SK-N-MC (cell line): Measurements from ENCODE around the gene SHC4.

Source experiments
- EZH2 ChIP-seq: fragments of 200-600 bp; sonication (generic); IDR thresholded peaks from one replicate; pipeline ENCODE4 v1.6.1; 2017; ENCODE audit warnings: antibody characterized with exemption
- FOXP2 ChIP-seq: optimal IDR thresholded peaks from 2 replicates; pipeline ENCODE3; 2011; ENCODE audit warnings: mild to moderate bottlenecking, moderate library complexity; ENCODE audit not compliant: insufficient read depth; ENCODE audit errors: extremely low read length, control extremely low read depth
- POLR2AphosphoS5 ChIP-seq: IDR thresholded peaks from 2 replicates; pipeline ENCODE4 v1.6.1; 2012; ENCODE audit warnings: mild to moderate bottlenecking, low read depth, low read length, borderline replicate concordance

DNA sequence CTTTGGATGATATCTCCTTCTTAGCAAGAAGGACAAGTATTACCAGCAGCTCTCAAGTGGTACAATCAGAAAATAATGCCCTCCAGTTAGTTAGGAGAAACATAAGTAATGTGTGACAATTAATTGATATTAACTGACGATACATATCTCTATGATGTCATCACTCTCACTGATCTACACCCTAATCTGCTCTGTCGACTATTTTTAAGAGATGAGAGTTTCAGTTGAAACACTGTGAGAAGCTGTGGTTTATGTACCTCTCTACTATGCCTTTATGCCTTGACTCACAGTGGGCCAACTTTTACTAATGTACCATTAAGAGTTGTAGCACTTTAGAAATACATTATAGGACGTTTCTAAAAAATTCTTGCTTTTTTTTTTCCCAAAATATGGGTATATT is 161.5 kb downstream of the SHC4 start:
- TF ChIP-seq EZH2: no peak
- TF ChIP-seq POLR2AphosphoS5: no peak
- TF ChIP-seq FOXP2: no peak
